HFFc6 (cell line): ENCODE results near the gene SMIM24. TPM values are rescaled to one million over a fixed set of nuclear protein-coding genes. Genes with fewer than 3 reads are reported as not detected.
"Not testable (repeated sequence)": the region's sequence is repeated elsewhere in the genome, so short reads cannot be mapped to it uniquely, and the experiment has no call there.

Experiments used
- DNase-seq: peaks from one replicate; pipeline ENCODE4 v3.0.0-alpha.2; 2018
- H3K27ac Mint-ChIP-seq: 2 replicates; pipeline ENCODE4 v1.8.0; 2020; ENCODE audit warnings: mild to moderate bottlenecking, mixed read lengths
- H3K27me3 Mint-ChIP-seq: 2 replicates; pipeline ENCODE4 v1.8.0; 2021; ENCODE audit warnings: mild to moderate bottlenecking, moderate library complexity, mixed read lengths; ENCODE audit not compliant: insufficient read depth
- H3K36me3 Mint-ChIP-seq: 2 replicates; pipeline ENCODE4 v1.8.0; 2021; ENCODE audit warnings: low read depth, mixed read lengths
- H3K4me1 Mint-ChIP-seq: 2 replicates; pipeline ENCODE4 v1.8.0; 2020; ENCODE audit warnings: low read depth, mixed read lengths
- H3K4me3 Mint-ChIP-seq: 2 replicates; pipeline ENCODE4 v1.8.0; 2020; ENCODE audit warnings: mild to moderate bottlenecking, moderate library complexity, mixed read lengths
- H3K9me3 Mint-ChIP-seq: 2 replicates; pipeline ENCODE4 v1.8.0; 2020; ENCODE audit warnings: mild to moderate bottlenecking, mixed read lengths
- total RNA-seq, 6 experiments: library from RNA; stranded (reverse); fragmentation: NEBNext Ultra II Directional; extraction: Animal tissue kit (Norgen Biotek cat#: 25700); gene quantifications; 2 replicates in 1 of 6; 3 replicates in 5 of 6; pipeline ENCODE4 v1.2.3, GENCODE V29; 2021
- TF ChIP-seq, protein P1 (sequence below): fragments of 200-600 bp; sonication (generic); IDR thresholded peaks from 2 replicates; pipeline ENCODE4 v1.5.0; 2021; ENCODE audit warnings: antibody characterized with exemption, mild to moderate bottlenecking

SMIM24 gene
- total RNA-seq, 6 experiments from 2014 or later: not detected

DNA sequence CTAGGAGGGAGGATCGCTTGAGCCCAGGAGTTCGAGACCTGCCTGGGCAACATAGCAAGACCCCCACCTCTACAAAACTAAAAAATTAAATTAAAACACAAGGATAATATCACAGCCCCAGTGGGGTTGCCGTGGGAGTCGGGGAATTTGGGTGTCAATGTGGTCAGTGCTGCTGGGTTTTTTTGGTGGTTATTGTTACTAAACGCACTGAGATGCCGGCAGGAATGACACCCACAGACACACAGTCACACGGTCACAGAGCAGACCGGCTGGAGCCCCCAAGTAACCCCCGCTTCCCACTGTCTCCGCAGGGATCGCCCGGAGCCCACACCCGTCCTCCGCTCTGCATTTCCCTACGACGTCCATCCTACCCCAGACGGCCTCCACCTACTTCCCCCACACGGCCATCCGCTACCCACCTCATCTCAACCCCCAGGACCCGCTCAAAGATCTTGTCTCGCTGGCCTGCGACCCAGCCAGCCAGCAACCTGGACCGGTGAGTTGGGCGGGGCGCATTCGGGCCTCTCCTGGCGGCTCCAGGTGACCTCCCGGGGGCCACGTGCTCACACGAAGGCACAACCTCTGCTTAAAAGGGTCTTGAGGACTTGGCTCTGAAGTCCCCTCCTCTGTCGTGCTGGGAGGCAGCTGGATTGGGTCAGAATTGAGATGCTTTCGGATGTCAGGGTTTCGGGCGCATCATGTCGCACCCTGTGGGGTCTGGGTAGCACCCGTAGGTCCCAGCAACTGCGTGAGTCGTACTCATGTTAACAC, 28.0 kb downstream of the SMIM24 start:
- Mint-ChIP-seq H3K27ac (peak overlapping the region; percentile 99), H3K9me3 (no peaks in the 10 kb centered on the region), H3K4me1 (peaks cover 21% of the 10 kb centered on the region), H3K36me3 (peaks cover 5% of the 10 kb centered on the region; the same call in 1 of the 2 replicates), H3K27me3 (peaks cover 15% of the 10 kb centered on the region), H3K4me3 (no peak overlapping the region; the same call in 1 of the 2 replicates)
- no peak for DNase-seq
- TF ChIP-seq, protein P1, sequence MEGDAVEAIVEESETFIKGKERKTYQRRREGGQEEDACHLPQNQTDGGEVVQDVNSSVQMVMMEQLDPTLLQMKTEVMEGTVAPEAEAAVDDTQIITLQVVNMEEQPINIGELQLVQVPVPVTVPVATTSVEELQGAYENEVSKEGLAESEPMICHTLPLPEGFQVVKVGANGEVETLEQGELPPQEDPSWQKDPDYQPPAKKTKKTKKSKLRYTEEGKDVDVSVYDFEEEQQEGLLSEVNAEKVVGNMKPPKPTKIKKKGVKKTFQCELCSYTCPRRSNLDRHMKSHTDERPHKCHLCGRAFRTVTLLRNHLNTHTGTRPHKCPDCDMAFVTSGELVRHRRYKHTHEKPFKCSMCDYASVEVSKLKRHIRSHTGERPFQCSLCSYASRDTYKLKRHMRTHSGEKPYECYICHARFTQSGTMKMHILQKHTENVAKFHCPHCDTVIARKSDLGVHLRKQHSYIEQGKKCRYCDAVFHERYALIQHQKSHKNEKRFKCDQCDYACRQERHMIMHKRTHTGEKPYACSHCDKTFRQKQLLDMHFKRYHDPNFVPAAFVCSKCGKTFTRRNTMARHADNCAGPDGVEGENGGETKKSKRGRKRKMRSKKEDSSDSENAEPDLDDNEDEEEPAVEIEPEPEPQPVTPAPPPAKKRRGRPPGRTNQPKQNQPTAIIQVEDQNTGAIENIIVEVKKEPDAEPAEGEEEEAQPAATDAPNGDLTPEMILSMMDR: no peak

DNA sequence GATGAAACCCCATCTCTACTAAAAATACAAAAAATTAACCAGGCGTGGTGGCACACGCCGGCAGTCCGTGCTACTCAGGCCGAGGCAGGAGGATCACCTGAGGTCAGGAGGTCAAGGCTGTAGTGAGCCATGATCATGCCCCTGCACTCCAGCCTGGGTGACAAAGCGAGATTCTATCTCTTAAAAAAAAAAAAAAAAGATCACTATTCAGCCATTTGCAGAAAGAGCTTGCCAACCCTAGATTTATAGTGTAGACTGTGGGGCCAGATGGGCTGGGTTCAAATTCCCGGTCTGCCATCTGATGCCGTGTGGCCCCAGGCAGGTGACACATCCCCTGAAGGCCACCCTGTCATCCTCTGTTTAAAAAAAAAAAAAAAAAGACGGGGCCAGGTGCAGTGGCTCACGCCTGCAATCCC, 28.9 kb downstream of the SMIM24 start:
- Mint-ChIP-seq H3K4me1 (peaks cover 17% of the 10 kb centered on the region), H3K36me3 (peaks cover 5% of the 10 kb centered on the region; the same call in 1 of the 2 replicates), H3K9me3 (no peaks in the 10 kb centered on the region), H3K27ac (peak overlapping the region; percentile 99), H3K27me3 (peaks cover 15% of the 10 kb centered on the region), H3K4me3 (peak overlapping the region; percentile 74)
- TF ChIP-seq, protein P1: no peak
- DNase-seq: no peak

DNA sequence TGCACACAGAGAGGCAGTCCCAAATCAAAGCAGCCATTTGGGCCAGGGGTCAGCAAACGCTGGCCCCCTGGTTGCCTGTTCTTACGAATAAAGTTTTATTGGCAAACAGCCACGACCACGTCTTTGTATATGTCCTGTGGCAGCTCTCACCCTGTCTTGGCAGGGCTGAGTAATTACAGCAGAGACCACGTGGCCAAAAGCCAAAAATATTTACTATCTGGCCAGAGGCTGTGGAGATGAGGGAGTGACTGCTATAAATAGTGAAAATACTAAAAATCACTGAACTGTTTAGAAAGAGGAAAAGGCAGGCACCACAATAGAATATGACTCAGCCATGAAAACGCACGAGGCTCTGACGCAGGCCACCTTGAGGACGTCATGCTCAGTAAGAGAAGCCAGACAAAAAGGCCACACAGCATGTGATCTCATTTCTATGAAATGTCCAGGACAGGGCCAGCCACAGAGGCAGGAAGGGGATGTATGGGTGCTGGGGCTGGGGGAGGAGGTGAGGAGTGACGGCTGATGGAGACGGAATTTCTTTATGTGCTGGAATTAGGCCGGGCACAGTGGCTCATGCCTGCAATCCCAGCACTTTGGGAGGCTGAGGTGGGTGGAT, 29.4 kb downstream of the SMIM24 start:
- H3K9me3 Mint-ChIP-seq: no peaks in the 10 kb centered on the region
- H3K36me3 Mint-ChIP-seq: peaks cover 10% of the 10 kb centered on the region; the same call in 1 of the 2 replicates
- peak overlapping the region; percentile 99 for H3K27ac Mint-ChIP-seq
- H3K4me1 Mint-ChIP-seq: peaks cover 17% of the 10 kb centered on the region
- peak; percentile 100 for DNase-seq
- peak overlapping the region; percentile 74 for H3K4me3 Mint-ChIP-seq
- H3K27me3 Mint-ChIP-seq: peaks cover 15% of the 10 kb centered on the region
- TF ChIP-seq, protein P1: no peak

DNA sequence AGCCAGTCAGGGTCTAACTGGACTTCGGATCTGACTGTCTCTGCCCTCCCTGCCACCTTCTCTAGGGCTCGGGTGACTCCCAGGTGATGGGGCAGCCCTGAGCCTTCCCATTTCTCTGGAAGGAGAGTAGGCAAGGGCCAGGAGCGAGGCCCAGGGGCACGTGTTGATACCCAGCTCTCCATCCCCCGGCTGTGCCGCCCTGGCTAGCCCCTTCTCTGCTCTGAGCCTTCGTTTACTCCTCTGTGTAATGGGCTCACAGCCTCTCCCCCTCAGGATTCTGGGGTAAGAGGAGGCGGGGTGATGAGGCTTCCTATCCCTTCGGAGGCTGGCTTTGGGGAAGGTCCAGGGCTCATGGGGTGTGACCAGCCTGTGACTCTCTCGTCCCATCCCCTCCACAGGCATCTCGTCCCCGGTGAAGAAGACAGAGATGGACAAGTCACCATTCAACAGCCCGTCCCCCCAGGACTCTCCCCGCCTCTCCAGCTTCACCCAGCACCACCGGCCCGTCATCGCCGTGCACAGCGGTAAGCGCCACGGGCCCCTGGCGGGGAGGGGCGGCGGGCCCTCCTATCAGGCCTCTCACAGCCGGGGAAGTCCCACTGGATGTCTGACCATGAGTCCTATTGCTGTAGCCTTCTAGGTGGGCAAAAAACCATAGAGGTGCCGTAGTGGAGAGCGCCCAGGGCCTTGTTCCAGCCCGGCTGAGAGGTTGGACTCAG, 31.6 kb downstream of the SMIM24 start:
- peak overlapping the region; percentile 40; the same call in 1 of the 2 replicates for H3K27ac Mint-ChIP-seq
- DNase-seq: no peak
- H3K9me3 Mint-ChIP-seq: no peaks in the 10 kb centered on the region
- peaks cover 19% of the 10 kb centered on the region for H3K27me3 Mint-ChIP-seq
- TF ChIP-seq, protein P1: no peak
- H3K4me1 Mint-ChIP-seq: peaks cover 24% of the 10 kb centered on the region
- H3K4me3 Mint-ChIP-seq: no peak overlapping the region
- peaks cover 13% of the 10 kb centered on the region; the same call in 1 of the 2 replicates for H3K36me3 Mint-ChIP-seq

DNA sequence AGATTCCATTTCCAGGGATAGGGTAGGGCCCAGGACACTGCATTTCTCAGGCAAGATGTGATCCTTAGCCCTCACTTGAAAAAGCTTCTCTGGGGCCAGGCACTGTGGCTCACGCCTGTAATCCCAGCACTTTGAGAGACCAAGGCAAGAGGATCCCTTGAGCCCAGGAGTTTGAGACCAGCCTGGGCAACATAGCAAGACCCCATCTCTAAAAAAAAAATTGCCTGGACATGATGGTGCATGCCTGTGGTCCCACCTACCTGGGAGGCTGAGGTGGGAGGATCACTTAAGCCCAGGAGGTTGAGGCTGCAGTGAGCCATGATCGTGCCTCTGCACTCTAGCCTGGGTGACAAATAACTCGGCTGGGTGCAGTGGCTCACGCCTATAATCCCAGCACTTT, 33.7 kb downstream of the SMIM24 start:
- not testable (repeated sequence) for H3K9me3 Mint-ChIP-seq, DNase-seq, H3K4me3 Mint-ChIP-seq
- Mint-ChIP-seq H3K27ac (peak overlapping the region; percentile 43; the same call in 1 of the 2 replicates), H3K27me3 (peaks cover 14% of the 10 kb centered on the region), H3K4me1 (peaks cover 26% of the 10 kb centered on the region), H3K36me3 (peaks cover 20% of the 10 kb centered on the region; the same call in 1 of the 2 replicates)
